ENCODE data around the gene TTC34.

The TTC34 gene

DNA sequence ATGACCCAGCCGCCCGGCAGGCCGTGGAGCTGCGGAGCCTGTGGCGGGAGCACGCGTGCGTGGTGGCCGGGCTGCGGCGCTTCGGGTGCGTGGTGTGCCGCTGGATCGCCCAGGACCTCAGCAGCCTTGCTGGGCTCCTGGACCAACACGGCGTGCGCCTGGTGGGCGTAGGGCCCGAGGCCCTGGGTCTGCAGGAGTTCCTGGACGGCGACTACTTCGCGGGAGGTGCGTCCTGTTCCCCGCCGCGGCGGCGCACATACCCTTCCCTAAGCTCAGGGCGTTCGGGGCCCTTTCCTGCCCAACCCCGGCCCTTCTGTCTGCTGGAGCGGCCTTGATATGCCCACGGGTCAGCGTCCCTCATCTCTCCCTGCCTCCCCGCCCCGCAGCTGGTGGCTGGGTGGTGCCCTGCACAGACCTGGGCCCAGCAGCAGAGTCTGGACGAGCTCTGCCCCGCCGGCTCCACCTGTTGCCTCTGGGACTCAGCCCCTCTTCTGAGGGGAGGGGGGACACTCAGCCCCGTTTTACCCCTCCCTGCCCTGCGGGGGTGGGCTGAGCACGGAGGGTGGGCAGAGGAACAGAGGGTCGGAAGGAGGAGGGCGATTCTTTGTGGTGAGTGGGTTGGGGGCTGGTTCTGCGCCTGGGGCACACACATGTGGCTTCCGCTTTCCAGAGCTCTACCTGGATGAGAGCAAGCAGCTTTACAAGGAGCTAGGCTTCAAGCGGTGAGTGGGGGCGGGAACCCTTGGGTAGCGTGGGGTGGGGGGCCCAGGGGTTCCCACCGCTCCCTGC lies 214.2 kb downstream of the TTC34 start:
- no peak for DNase-seq

DNA sequence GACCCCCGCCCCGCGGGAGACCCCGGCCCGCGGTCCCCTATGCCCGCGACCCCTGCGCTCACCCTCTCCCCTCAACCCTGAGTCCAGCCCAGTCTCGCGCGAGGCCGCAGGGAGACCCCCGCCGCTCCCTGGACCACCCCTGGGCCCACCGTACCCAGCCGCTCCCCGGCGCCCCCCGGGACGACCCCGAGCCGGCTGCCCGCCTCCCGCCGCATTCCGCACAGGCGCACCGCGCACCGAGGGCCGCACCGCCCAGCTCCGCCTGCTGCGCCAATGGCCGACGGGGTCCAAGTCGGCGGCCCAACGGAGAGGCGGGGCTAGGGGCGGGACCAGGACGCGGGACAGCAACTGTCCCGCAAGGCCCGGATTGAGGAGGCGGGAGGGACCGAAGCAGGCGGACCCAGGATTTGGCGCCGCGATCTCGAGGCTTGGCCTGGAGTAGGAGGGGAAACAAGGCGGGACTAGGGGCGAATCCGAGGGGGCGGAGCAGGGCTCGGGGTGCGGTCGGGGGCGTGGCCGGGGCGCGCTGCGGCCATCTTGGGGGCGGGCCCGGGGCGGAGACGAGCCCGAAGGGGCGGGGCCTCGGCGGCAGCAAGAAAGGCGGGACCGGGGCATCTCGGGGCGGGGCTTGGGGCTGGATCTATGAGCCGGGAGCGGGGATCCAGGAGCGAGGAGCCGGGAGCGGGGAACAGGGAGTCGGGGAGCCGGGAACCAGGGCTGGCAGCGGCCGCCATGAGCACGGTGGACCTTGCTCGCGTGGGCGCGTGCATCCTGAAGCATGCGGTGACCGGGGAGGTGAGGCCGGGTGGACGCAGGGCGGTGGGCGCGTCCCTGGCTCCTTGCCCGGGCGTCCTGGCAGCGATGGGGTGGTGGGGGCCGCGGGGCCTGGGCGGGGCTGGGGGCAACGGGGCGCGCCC lies 215.1 kb downstream of the TTC34 start, which contains the start of gene PRXL2B:
PRXL2B (plus strand) TSS at position 624 of the 917 bp plus-strand sequence; CDS start at position 733, 109 bp downstream.
- peak; percentile 100 for DNase-seq
